GOT3 (cell line): ENCODE results near the gene NCAPD3.

Experiments
- DNase-seq: peaks from one replicate; lab custom pipeline; 2025; ENCODE audit warnings: mixed read lengths; lab: John Stamatoyannopoulos, UW

The NCAPD3 gene

GRCh38 chr11:134158023-134158422 is 65.7 kb downstream of the NCAPD3 start:
- DNase-seq, result no peak

DNA sequence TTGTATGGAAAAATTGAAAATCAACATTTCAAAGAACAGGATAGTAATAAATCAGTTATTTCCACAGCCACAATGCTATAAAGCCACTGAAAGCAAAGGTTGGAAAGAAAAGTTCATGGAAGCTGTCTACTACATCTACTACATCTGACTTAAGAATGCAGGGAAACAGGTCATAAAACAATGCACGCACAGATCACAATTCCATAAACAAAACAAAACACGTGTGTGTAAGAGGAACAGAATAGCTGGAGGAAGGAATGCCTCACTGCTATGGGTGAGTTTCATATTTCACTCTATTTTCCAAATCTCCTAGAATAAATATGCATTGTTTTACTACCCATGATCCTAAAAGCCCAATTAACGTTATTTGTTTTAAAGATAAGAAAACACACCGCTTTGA is 66.3 kb downstream of the NCAPD3 start:
- no peak for DNase-seq

DNA sequence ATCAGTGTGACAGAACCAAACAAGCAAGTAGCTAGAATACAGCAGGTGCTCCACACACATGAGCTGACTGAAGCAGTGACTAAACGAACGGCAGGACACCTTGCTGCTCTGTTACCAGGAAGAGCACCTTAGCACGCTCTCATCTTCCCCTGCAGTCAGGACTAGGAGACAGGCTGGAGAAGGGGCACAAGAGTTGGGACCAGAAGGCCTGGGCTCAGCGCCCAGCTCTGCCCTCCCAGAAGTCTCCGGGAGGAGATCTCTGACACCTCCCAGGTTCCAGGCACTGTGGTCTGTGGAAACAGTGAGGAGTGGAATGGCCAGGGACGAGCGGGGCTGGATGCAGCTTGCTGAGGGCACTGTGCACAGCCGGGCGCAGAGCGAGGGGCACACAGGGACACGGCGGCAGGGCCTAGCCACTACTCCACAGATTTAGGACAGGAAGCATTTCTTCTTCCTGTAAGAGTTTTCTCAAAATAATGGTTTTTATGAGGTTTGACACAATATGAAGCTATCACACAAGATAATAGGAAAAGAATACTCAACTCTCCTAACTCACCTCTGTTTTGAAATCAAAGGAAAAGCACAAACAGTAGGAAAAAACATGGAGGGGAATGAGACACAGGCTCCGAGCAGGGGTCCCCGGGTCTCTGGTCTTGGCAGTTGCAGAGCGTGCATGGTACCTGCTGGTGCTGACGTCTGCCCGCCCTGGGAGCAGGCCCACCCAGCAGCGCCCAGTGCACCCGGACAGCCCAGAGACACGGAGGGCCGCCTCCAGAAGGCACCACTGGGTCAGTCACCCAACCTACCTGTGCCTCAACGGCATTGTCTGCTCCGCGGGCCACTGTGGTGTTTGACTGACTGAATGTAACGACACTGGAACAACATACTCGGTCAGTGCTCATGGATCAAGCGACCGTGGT is 67.6 kb downstream of the NCAPD3 start:
- DNase-seq, result no peak

DNA sequence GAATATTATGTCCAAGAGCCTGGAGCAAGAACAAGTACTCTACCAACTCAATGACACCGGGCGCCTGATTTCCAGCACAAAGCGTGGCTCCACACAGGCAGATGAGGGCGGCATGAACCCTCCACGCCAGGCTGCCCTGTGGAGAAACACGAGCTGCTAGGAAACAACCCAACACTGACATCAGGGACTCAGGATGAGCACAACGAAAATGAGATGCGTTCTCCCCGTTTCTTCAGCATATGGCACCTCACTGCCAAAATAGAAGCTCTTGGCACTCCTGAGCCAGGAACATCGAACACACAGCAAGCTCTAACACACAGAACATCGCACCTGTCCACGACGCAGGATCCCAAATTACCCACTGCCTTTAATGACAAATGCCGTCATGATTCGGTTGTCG is 68.3 kb downstream of the NCAPD3 start:
- no peak for DNase-seq

DNA sequence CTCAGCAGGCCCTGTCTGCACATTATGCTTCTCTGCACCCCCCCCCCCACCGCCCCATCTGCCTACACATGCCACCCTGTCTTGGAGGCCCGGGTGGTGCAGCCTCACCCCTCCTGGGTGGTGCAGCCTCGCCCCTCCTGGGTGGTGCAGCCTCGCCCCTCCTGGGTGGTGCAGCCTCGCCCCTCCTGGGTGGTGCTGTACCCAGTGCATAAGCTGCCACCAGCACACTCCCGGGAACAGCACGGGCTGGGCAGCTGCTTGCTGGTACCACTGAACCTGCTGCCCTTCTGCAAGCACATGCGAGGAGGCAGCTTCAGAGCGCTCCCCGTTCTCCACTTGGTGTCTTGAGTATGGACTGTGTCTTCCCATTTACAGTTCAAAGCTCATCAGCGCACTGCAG is 69.3 kb downstream of the NCAPD3 start:
- DNase-seq, result no peak

DNA sequence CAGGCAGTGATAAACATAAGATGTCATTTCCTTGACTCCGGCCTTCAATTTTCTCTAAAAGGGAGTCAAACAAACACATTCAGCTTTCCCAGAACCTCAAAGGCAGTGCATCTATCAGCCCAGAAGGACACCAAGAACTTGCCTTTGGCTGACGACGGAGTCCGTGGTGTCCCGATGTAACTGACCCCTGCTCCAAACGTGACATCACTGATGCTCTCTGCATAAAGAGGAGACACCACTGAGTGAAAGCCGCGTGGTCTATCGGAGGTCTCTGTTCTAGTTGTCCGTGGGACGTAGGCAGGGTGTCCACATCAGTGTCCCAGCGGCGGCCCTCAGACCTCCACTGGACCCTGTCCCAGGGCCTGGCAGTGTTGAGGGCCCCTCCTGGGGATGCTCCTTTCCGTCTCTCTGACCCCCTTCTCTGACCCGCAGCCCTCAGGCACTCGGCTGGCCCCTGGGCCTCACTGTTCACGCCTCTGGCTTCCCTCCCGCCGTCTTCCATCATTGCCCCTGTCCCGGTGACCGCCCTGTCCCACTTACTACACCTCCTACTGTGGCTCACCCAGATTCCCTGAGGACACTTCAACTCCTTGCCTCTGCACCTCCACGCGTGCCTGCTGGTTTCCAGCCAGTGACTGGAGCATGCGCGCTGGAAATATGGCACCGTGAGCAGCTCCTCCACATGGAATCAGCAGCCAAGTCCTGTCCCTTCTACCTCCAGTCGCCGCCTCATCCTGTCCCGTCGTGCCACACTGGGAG is 70.4 kb downstream of the NCAPD3 start:
- no peak for DNase-seq

DNA sequence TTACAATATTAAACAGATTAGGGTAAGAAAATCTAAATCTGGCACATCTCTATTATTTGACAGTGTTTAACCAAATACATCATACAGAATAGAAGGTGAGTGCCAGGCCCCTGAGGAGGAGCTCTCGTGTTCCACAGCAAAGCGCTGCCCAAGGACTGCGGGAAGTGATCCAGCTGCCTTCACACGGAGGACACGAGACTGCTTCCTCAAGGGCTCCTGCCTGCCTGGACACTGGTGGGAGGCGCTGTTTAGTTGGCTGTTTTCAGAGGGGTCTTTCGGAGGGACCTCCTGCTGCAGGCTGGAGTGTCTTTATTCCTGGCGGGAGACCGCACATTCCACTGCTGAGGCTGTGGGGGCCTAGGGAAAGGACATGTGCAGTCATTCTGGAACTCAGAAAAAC is 71.1 kb downstream of the NCAPD3 start:
- no peak for DNase-seq

DNA sequence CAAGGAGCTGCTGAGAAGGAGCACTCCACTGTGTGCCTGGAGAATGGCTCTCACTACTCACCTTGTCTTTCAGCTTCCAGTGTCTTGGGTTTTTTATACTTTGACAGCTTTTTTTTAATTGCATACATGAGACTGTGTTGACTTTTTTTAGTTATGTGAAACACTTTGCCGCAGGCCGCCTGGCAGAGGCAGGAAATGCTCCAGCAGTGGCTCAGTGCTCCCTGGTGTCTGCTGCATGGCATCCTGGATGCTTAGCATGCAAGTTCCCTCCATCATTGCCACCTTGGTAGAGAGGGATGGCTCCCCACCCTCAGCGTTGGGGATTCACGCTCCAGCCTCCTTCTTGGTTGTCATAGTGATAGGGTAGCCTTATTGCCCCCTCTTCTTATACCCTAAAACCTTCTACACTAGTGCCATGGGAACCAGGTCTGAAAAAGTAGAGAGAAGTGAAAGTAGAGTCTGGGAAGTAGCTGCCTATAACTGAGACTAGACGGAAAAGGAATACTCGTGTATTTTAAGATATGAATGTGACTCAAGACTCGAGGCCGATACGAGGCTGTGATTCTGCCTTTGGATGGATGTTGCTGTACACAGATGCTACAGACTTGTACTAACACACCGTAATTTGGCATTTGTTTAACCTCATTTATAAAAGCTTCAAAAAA is 72.6 kb downstream of the NCAPD3 start:
- DNase-seq, result no peak

DNA sequence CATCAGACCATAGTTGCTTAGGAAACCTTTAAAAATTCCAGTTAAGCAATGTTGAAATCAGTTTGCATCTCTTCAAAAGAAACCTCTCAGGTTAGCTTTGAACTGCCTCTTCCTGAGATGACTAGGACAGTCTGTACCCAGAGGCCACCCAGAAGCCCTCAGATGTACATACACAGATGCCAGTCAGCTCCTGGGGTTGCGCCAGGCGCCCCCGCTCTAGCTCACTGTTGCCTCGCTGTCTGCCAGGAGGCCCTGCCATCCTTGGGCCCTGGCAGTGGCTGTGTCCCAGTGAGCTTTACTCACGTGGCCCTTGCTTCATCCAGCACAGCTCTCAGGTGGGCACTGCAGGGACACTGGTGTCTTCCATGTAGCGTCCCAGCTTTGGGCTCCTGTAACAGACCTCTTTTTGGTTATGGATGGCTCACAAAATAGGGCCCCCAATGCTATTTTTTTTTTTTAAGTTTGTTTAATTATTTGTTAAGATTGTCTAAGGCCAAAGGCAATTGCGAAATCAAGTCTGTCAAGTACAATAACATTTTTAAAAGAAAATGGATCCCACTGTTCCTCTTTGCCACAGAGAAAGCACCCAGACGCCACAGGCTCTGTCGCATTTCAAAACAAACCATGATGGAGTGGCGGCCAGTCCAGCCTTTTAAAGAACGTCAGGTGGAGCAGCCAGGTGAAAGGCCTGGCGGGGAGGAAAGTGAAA is 73.4 kb downstream of the NCAPD3 start:
- DNase-seq, result no peak

- no peak for DNase-seq
These were observed 74.4 kb downstream of the NCAPD3 start for GRCh38 chr11:134149371-134149770.

DNA sequence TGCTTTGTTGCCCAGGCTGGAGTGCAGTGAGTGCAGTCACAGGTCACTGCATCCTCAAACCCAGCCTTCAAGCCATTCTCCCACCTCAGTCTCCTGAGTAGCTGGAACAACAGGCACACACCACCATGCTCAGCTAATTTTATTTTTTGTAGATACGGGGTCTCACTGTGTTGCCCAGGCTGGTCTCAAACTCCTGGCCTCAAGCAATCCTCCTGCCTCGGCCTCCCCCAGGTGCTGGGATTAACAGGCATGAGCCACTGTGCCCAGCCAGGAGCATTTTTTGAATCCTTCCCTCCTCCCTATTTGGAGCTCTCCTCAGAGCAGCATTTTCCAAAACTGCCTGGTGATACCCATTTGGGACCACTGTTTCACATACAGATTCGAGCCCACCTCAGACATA is 77.2 kb downstream of the NCAPD3 start:
- no peak for DNase-seq

DNA sequence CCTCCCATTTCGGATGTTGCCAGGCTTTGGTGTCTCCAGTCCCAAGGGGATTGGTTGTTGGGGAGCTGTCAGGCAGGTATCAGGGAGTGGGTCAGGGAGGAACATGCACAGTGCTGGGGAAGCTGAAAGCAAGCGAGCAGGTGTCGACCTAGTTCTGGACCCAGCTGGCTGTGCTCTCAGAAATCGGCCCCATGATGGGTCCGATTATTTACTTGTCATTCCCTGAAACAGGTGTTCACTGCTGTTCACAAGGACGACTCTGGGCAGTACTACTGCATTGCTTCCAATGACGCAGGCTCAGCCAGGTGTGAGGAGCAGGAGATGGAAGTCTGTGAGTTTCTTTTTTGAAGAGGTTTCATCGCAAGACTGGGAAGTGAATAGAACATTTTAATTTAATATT is 78.1 kb downstream of the NCAPD3 start:
- no peak for DNase-seq

DNA sequence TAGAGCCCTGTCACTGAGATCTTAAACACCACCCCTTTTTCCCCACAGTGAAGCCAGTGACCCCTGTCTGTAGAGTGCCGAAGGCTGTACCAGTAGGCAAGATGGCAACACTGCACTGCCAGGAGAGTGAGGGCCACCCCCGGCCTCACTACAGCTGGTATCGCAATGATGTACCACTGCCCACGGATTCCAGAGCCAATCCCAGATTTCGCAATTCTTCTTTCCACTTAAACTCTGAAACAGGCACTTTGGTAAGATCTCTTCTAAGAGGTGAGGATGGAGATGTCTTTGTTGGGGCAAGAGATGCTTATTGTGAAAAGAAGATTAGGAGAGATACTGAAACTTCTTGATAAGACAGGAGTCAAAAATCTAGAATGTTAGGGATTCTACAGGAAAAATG is 79.0 kb downstream of the NCAPD3 start:
- no peak for DNase-seq

DNA sequence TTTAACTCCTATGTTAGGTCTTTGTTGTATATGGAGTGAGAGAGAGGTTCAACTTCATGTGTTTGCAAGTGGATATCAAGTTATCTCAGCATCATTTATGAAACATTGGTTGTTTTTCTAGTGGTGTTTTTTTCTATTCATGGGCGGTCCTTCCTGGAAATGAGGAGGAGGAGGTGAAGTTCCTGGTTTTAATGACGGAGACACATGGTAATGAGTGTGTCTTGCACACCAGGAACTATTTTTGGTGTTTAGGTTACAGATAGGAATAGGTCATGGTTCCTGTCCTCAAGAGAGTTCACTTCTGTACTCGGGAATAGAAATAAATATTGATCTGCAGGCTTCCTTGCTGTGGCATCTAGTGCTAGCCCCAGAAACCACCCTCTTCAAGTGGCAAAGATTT is 80.0 kb downstream of the NCAPD3 start:
- DNase-seq, result no peak

DNA sequence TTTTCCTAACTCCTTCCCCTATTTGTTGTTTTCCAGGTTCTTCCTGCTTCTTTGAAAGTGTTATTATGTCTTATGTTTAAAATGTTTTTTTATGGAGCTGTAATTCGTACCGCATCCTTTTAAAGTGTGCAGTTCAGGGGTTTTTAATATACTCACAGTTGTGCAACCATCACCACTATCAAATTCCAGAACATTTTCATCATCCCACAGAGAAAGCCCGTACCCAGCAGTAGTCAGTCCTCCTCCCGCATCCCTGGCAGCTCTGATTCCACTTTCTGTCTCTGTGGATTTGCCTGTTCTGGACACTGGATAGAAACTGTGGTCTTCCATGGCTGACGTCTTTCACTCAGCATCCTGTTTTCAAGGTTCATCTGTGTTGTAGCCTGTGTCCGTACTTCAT is 81.2 kb downstream of the NCAPD3 start:
- DNase-seq, result no peak

DNA sequence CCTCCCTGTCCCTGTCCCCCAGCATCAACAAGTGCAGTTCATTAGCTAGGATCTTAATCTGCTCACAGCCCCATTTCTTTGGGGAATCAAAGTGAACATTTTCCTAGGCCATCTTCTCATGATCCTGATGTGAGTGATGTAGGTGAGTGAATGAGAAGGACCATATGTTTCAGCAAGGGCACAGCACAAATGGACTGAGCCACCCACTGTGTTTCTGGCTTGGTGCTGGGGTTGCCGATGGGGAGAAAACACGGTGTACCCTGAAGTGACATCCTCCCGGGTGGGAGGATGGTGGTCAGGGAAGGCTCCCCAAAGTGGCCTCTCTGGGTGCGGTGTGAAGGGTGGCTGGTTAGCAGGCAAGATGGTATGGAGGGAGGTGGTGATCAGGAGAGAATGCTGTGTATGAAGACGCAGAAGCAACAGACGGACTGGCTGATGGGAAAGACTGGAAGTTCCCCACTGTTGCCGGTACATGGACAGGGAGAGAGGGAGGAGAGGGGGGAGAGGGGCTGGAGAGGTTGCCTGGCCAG is 82.7 kb downstream of the NCAPD3 start:
- no peak for DNase-seq

DNA sequence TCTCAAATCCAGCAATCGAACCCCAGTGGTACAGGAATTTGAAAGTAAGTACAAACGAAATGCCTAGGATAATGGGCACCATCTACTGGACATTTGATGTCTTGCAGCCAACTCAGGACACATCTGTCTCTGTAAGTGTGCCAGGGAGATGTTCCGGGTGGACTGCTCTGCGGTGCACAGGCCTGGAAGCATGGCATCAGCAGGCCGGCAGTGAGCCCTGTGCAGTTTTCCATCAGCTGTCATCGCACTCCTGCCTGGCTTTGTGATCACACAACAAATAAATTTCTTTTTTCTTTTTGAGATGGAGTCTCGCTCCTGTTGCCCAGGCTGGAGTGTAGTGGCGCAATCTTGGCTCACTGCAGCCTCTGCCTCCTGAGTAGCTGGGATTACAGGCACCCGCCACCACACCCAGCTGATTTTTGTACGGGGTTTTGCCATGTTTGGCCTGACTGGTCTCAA is 83.9 kb downstream of the NCAPD3 start:
- DNase-seq, result no peak

- DNase-seq, result no peak
These were observed 84.4 kb downstream of the NCAPD3 start for GRCh38 chr11:134139303-134139872.

GRCh38 chr11:134138376-134138775 is 85.4 kb downstream of the NCAPD3 start:
- no peak for DNase-seq

DNA sequence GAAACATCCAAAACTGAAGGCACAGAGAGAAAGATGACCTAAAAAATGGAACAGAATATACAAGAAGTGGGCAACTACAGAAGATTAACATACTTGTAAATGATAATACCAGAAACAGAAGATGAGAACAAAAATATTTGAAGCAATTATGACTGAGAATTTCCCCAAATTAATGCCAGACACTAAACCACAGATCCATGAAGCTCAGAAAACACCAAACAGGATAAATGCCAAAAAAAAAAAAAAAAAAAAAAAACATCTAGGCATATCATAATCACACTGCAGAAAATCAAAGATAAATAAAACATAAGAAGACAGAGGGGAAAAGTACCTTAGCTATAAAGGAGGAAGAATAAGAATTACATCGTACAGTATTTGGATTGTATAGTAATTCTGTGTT is 89.6 kb downstream of the NCAPD3 start:
- no peak for DNase-seq

- no peak for DNase-seq
These were observed 91.0 kb downstream of the NCAPD3 start for GRCh38 chr11:134132808-134133207.
